OCI-LY3 (cell line): ENCODE data around the gene MYL9.

ENCODE experiments used
- EZH2phosphoT487 ChIP-seq: fragments of 200-600 bp; shearing (Covaris generic); IDR thresholded peaks from 2 replicates; pipeline ENCODE4 v1.6.1; 2018; ENCODE audit warnings: antibody characterized with exemption, mixed run types, low read depth
- TF ChIP-seq, protein P1 (sequence below): fragments of 200-600, 300-600 bp; sonication (generic); IDR thresholded peaks from 2 replicates; pipeline ENCODE4 v1.5.1; 2014; ENCODE audit warnings: antibody characterized with exemption, low read length, low read depth

- TF ChIP-seq, protein P1, sequence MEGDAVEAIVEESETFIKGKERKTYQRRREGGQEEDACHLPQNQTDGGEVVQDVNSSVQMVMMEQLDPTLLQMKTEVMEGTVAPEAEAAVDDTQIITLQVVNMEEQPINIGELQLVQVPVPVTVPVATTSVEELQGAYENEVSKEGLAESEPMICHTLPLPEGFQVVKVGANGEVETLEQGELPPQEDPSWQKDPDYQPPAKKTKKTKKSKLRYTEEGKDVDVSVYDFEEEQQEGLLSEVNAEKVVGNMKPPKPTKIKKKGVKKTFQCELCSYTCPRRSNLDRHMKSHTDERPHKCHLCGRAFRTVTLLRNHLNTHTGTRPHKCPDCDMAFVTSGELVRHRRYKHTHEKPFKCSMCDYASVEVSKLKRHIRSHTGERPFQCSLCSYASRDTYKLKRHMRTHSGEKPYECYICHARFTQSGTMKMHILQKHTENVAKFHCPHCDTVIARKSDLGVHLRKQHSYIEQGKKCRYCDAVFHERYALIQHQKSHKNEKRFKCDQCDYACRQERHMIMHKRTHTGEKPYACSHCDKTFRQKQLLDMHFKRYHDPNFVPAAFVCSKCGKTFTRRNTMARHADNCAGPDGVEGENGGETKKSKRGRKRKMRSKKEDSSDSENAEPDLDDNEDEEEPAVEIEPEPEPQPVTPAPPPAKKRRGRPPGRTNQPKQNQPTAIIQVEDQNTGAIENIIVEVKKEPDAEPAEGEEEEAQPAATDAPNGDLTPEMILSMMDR: no peak
- TF ChIP-seq EZH2phosphoT487: no peak
Measured at GRCh38 chr20:36591281-36591680, 50.0 kb downstream of the MYL9 start.
